ENCODE data around the gene FZD10.

DNA sequence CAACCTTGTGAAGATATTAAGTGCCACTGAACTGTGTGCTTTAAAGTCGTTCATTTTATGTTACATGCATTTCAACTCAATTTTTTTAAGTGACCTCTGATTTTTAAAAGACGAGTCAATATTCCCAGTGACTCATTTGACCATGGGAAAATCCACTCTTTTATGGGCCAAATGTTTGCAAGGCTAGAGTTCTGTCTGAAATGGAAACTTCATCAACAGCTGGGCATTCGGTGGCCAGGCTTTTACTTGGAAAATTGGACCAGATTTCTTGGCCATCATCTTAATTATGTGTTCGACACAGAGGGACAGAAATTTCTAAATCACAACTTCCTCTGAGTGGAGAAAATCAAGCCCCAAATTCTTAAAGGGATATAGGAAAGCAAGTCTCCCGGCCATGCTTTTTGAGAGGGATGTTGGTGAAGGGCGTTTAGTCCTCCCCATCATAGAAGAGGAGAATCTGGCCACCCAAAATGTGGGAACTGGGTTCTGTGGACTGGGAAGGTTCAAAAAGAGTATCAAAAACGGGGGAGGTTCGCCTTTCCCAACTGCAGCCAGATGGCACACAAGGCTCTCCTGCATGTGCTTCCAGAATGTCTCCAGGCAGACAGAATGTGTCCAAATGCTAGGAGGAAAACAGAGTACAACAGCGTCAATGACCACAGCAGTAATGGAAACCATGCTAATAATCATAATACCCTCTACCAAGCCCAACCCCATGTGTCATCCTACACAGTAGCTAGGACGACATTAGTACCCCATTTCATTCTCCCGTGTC lies 40.9 kb upstream of the FZD10 start:
- TF ChIP-seq ASH2L (IDR thresholded peaks at IDR 0.05; ENCODE audit: insufficient read length, low read depth, low read length), result no peak
- no peak for TF ChIP-seq EP300 (IDR thresholded peaks at IDR 0.05; ENCODE audit: low read depth in 2 of 2, low read length in 2 of 2)
- no peak for TF ChIP-seq EP300 (CRISPR knock-in tag; IDR thresholded peaks at IDR 0.05; ENCODE audit: borderline replicate concordance)
- no peak for TF ChIP-seq SMARCC2 (IDR thresholded peaks at IDR 0.05)
- TF ChIP-seq NBN (conservative IDR thresholded peaks at IDR 0.05), result no peak
- TF ChIP-seq HINFP (CRISPR knock-in tag; IDR thresholded peaks at IDR 0.05; ENCODE audit: low read depth), result no peak
- no peak for TF ChIP-seq RNF2 (conservative IDR thresholded peaks at IDR 0.05; ENCODE audit: low read depth)
- TF ChIP-seq NFE2L1 (CRISPR knock-in tag; IDR thresholded peaks at IDR 0.05; ENCODE audit: borderline replicate concordance), result no peak
- no peak for TF ChIP-seq POLR2A (IDR thresholded peaks at IDR 0.05; ENCODE audit: insufficient read depth in 1 of 2, low read depth in 2 of 2, low read length in 2 of 2)
- TF ChIP-seq CTCF (CRISPR knock-in tag; IDR thresholded peaks at IDR 0.05), result no peak
- no peak for TF ChIP-seq ZNF496 (CRISPR knock-in tag; IDR thresholded peaks at IDR 0.05; ENCODE audit: insufficient replicate concordance)
- no peak for TF ChIP-seq CHCHD3 (CRISPR knock-in tag; IDR thresholded peaks at IDR 0.05)
- no peak for TF ChIP-seq ATF5 (CRISPR knock-in tag; IDR thresholded peaks at IDR 0.05; ENCODE audit: low read depth)
- TF ChIP-seq ZNF629 (CRISPR knock-in tag; conservative IDR thresholded peaks at IDR 0.05), result no peak
- TF ChIP-seq ZBTB21 (CRISPR knock-in tag; IDR thresholded peaks at IDR 0.05), result no peak

Measured in HepG2 (cell line).